ACHN (cell line): ENCODE results near the gene MDC1.

Experiments
- DNase-seq: peaks from one replicate; pipeline ENCODE4 v3.0.0-alpha.2; 2015
- in situ Hi-C: cut with HindIII; loops from 2 replicates; pipeline ENCODE4 v1.10.0; 2017; ENCODE audit warnings: low sequenced_read_pairs, low pct_ligation_motif_present, low pct_unique_long_range_greater_than_20kb

The MDC1 gene

GRCh38 chr6:30748851-30749540 lies 31.9 kb upstream of the MDC1 start:
- in situ Hi-C loops = no loop called here
- peak; percentile 68 for DNase-seq

- in situ Hi-C loops = no loop called here
- no peak for DNase-seq
Measured at GRCh38 chr6:30747902-30748769, 31.1 kb upstream of the MDC1 start.

GRCh38 chr6:30747300-30747687 lies 30.2 kb upstream of the MDC1 start:
- no peak for DNase-seq
- in situ Hi-C loops = no loop called here

- in situ Hi-C loops = no loop called here
Measured at GRCh38 chr6:30744054-30744805, 27.1 kb upstream of the MDC1 start, which contains the start of gene IER3. IER3 (minus strand) TSS chr6:30744547; CDS start chr6:30744518, 29 bp downstream.

GRCh38 chr6:30743099-30744053 lies 26.3 kb upstream of the MDC1 start:
- in situ Hi-C loops = no loop called here
- DNase-seq = peak; percentile 17

More at GRCh38 chr6:30744054-30744805, 27.1 kb upstream of the MDC1 start, which contains the start of gene IER3:
- DNase-seq = peak; percentile 90

DNA sequence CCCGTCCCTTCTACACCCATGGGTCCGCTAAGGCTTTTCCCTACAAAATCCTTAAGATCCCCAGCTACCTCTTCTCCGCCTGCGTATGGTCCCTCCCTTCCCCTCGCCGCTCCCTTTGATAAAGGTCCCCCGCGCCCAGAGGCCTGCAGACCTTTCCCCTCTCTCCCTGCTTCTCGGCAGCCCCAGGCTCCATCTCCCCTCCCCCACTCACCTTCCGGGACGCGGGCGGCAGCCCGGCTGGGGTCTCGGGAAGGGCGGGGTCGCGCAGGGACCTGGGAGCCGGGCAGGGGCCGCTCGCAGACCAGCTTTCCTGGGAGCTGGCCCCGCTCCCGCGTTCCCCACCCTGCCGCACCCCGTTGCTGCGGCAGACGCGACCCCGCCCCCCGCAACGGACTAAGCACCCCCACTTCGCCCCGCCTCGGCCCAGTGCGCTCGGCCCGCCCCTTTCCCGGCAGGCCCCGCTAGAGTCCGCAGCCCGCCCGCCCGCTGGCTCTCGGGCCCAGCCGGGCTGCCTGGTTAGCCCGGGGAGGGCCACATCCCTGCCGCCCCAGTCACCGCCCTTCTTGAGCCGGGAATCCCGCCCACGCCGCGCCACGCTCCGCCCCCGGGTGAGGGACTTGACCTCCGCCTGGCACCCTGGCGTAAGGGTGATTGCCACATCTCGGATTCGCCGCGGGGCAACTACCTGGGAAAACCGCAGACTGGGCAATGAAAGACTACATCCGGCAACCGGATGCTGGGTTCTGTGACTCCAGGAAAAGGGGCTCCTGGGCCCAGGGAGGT lies 25.4 kb upstream of the MDC1 start, which contains the start of gene FLOT1:
TSS of gene FLOT1 (minus strand) at position 372 of the 783 bp plus-strand sequence. CDS start 498 bp downstream, outside the sequence.
- in situ Hi-C loops = no loop called here
- peak; percentile 95 for DNase-seq

- in situ Hi-C loops = no loop called here
- DNase-seq = no peak
Measured at GRCh38 chr6:30741789-30742315, 24.8 kb upstream of the MDC1 start.

GRCh38 chr6:30741063-30741779 lies 24.1 kb upstream of the MDC1 start:
- in situ Hi-C loops = no loop called here

DNA sequence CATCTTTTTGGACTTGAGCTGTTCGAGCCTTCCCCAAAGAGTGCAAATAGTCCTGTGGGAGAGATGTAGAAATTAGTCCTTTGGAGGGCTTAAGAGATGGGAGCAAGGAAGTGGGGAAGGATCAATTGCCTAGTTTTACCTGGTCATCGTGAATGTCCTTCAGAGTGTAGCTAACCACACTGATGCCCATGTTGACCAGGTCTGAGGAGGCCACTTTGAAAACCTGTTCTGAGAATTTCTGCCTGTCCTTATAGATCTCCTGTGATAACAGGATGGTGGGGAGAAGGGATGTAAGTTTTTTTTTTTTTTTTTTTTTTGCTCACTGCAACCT lies 23.4 kb upstream of the MDC1 start:
- in situ Hi-C loops = no loop called here
- DNase-seq = no peak

More at GRCh38 chr6:30741063-30741779, 24.1 kb upstream of the MDC1 start:
- no peak for DNase-seq

DNA sequence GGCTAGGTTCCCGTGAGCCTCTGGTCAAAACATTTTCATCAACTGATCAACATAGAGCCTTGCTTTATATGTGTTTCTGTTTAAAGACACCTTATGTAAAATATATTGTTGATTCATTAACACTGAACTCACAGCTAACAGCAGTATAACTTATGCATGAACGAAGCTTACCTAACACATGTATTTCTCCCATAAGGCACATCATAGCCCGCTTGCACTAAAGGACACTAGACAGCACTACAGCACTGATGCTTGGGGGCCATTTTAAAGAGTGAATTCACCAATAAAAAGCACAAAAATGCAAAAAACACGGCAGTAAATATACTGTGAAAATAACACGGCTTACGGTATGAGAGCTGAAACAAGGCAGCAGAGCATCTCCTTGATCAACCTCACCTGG lies 21.5 kb upstream of the MDC1 start:
- in situ Hi-C loops = no loop called here
- no peak for DNase-seq

GRCh38 chr6:30735668-30736314 lies 18.7 kb upstream of the MDC1 start:
- no peak for DNase-seq

GRCh38 chr6:30732237-30732943 lies 15.3 kb upstream of the MDC1 start:
- no peak for DNase-seq
- in situ Hi-C loops = no loop called here

More at GRCh38 chr6:30735668-30736314, 18.7 kb upstream of the MDC1 start:
- in situ Hi-C loops = no loop called here

- in situ Hi-C loops = no loop called here
- DNase-seq = peak; percentile 66
Measured at GRCh38 chr6:30730601-30731435, 13.7 kb upstream of the MDC1 start.

- peak; percentile 28 for DNase-seq
Measured at GRCh38 chr6:30727920-30728553, 11.0 kb upstream of the MDC1 start.

More at GRCh38 chr6:30727920-30728553, 11.0 kb upstream of the MDC1 start:
- in situ Hi-C loops = no loop called here
